Mucosa of descending colon (tissue), 3 donors: ENCODE results near the gene KRTAP2-1. TPM values are rescaled to one million over a fixed set of nuclear protein-coding genes. Genes with fewer than 3 reads are reported as not detected.
"Not testable (repeated sequence)": the region's sequence is repeated elsewhere in the genome, so short reads cannot be mapped to it uniquely, and the experiment has no call there.

ENCODE experiments used
- ATAC-seq: fragments of 200-7000 bp; cut with Tn5 transposase; one replicate; pipeline ENCODE4 v1.9.1; 2020; ENCODE audit warnings: mild to moderate bottlenecking, moderate library complexity
- DNase-seq, 3 donors: peaks; one replicate each; pipeline ENCODE4 v3.0.0-alpha.2; 2020
- H3K36me3 ChIP-seq: fragments of 200-600 bp; one replicate; pipeline ENCODE4 v1.8.0; 2021; ENCODE audit warnings: low read depth, mild to moderate bottlenecking
- H3K4me1 ChIP-seq: fragments of 200-600 bp; one replicate; pipeline ENCODE4 v1.8.0; 2021; ENCODE audit warnings: low read depth, mild to moderate bottlenecking
- H3K4me3 ChIP-seq: fragments of 200-600 bp; one replicate; pipeline ENCODE4 v1.8.0; 2021; ENCODE audit warnings: mild to moderate bottlenecking
- H3K9me3 ChIP-seq: fragments of 200-600 bp; one replicate; pipeline ENCODE4 v1.8.0; 2021; ENCODE audit warnings: mild to moderate bottlenecking
- intact Hi-C, 2 donors: fragments of 100-400 bp; cut with DNase I in 1 of 2; cut with micrococcal nuclease in 1 of 2; formaldehyde crosslinking; loops; one replicate each; pipeline versions ENCODE4 v1.11.0 to v1.11.1; 2022; cut with DNase I, micrococcal nuclease
- total RNA-seq, 3 donors: library from RNA; stranded (reverse); fragmentation: NEBNext Ultra II Directional in 2 of 3; extraction: Animal tissue kit (Norgen Biotek cat#: 25700) in 2 of 3; gene quantifications; one replicate each; pipeline versions ENCODE4 v1.2.1 to v1.2.4, GENCODE V29; 2021 to 2023
- TF ChIP-seq, protein P1 (sequence below): fragments of 200-600 bp; IDR thresholded peaks from one replicate; pipeline ENCODE4 v1.8.0; 2022; ENCODE audit warnings: antibody characterized with exemption, mild to moderate bottlenecking
- donor health status: DM: no; HTN: no; CAD: no; lungs with moderate emphysema.
- donor health status: DM: no; HTN: no; CAD: no.
- donor health status: DM: no; HTN: yes; CAD: no.

Gene KRTAP2-1
- total RNA-seq, 3 donors from 2014 or later, result not detected

DNA sequence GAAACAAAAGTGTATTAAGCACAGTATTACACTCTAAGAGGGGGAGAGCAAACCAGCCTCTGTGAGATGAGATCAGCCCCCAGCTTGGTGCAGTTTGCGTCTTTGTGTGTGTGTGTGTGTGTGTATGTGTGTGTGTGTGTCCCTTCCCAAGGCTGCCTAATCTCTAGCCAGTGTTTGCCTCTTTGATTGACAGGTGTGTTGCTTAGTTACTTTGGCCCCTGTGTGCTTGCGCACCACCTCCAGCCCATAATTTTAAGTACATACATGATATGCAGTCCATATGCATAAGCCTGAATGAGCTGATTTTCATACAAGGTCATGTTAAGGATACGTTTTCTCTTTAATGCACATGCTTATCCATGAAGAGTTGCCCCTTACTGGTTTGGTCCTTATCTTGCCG lies 45.3 kb downstream of the KRTAP2-1 start:
- H3K36me3 ChIP-seq, result no peaks in the 10 kb centered on the region
- intact Hi-C loops, result no loop called here
- H3K4me3 ChIP-seq, result no peak overlapping the region
- no peak for DNase-seq
- no peaks in the 10 kb centered on the region for H3K4me1 ChIP-seq
- no peak for ATAC-seq
- no peaks in the 10 kb centered on the region for H3K9me3 ChIP-seq
- TF ChIP-seq, protein P1, sequence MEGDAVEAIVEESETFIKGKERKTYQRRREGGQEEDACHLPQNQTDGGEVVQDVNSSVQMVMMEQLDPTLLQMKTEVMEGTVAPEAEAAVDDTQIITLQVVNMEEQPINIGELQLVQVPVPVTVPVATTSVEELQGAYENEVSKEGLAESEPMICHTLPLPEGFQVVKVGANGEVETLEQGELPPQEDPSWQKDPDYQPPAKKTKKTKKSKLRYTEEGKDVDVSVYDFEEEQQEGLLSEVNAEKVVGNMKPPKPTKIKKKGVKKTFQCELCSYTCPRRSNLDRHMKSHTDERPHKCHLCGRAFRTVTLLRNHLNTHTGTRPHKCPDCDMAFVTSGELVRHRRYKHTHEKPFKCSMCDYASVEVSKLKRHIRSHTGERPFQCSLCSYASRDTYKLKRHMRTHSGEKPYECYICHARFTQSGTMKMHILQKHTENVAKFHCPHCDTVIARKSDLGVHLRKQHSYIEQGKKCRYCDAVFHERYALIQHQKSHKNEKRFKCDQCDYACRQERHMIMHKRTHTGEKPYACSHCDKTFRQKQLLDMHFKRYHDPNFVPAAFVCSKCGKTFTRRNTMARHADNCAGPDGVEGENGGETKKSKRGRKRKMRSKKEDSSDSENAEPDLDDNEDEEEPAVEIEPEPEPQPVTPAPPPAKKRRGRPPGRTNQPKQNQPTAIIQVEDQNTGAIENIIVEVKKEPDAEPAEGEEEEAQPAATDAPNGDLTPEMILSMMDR, result no peak

DNA sequence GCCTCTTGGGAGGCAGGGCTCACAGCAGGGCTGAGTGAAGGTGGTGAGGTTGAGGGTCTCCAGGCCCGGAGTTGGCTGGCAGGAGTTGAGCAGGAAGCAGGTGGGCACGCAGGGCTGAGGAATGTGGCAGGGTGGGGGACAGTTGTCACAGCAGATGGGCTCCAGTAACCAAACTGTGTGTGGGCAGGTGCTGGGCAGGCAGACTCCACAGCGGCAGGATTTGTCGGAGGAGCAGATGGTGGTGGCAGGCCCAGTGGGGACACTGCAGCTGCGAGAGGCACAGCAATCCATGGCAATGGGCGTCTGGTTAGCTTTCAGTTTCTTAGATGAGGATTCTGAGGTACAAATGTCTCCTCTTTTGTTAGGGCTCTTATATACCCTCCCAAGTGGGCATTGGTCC lies 47.6 kb downstream of the KRTAP2-1 start, which contains the start of gene KRTAP3-2:
Gene KRTAP3-2, minus strand, starts transcription at position 344 of the 400 bp plus-strand sequence. Its CDS starts 53 bp downstream, at position 291.
- H3K4me3 ChIP-seq, ATAC-seq, DNase-seq, intact Hi-C loops, H3K36me3 ChIP-seq, H3K9me3 ChIP-seq, H3K4me1 ChIP-seq: not testable (repeated sequence)

GRCh38 chr17:40997361-40997760 lies 49.8 kb downstream of the KRTAP2-1 start:
- TF ChIP-seq, protein P1, result no peak
- DNase-seq (no peak), ATAC-seq (no peak)
- no peak overlapping the region for H3K4me3 ChIP-seq
- no peaks in the 10 kb centered on the region for H3K4me1 ChIP-seq
- no peaks in the 10 kb centered on the region for H3K36me3 ChIP-seq
- no peaks in the 10 kb centered on the region for H3K9me3 ChIP-seq
- intact Hi-C loops, result no loop called here

- DNase-seq, result no peak
- no peak overlapping the region for H3K4me3 ChIP-seq
- ATAC-seq, result no peak
- no peaks in the 10 kb centered on the region for H3K4me1 ChIP-seq
- no peaks in the 10 kb centered on the region for H3K9me3 ChIP-seq
- no peaks in the 10 kb centered on the region for H3K36me3 ChIP-seq
- TF ChIP-seq, protein P1, result no peak
- intact Hi-C loops, result no loop called here
Measured at GRCh38 chr17:40996829-40997228, 50.3 kb downstream of the KRTAP2-1 start.

Other genes with a start within 250 kb of the KRTAP2-1 start
- not detected for gene KRT28, start 247.4 kb downstream of the KRTAP2-1 start, total RNA-seq
- 10 to 100 TPM; 24.5 to 33.1 (median 26.4) TPM for gene KRT10, start 224.7 kb downstream of the KRTAP2-1 start, total RNA-seq
- gene KRT12, start 180.1 kb downstream of the KRTAP2-1 start, total RNA-seq, result 1 to 10 TPM in 2 of 3 donors, under 1 TPM in 1; 0.80 to 6.0 (median 2.5) TPM
- gene KRT20, start 162.1 kb downstream of the KRTAP2-1 start, total RNA-seq, result 1,000 to 10,000 TPM in 2 of 3 donors, 100 to 1,000 TPM in 1; 553 to 1,810 (median 1,312) TPM
- gene KRT23, start 109.7 kb downstream of the KRTAP2-1 start, total RNA-seq, result under 1 TPM in 1 of 3 donors, not detected in 2; 0.53 TPM
- under 1 TPM in 1 of 3 donors, not detected in 2; 0.52 TPM for gene KRT39, start 80.4 kb downstream of the KRTAP2-1 start, total RNA-seq
- gene KRT40, start 63.0 kb downstream of the KRTAP2-1 start, total RNA-seq, result under 1 TPM in 1 of 3 donors, not detected in 2; 0.22 TPM
- not detected for gene KRTAP3-3, start 53.2 kb downstream of the KRTAP2-1 start, total RNA-seq
- gene KRTAP3-2, start 47.4 kb downstream of the KRTAP2-1 start, total RNA-seq, result not detected
- gene KRTAP3-1, start 38.2 kb downstream of the KRTAP2-1 start, total RNA-seq, result not detected
- gene KRTAP1-5, start 20.1 kb downstream of the KRTAP2-1 start, total RNA-seq, result not detected
- gene KRTAP1-4, start 17.1 kb downstream of the KRTAP2-1 start, total RNA-seq, result not detected
- gene KRTAP1-3, start 12.4 kb downstream of the KRTAP2-1 start, total RNA-seq, result not detected
- not detected for gene KRTAP1-1, start 5.9 kb downstream of the KRTAP2-1 start, total RNA-seq
- not detected for gene KRTAP2-2, start 7.9 kb upstream of the KRTAP2-1 start, total RNA-seq
- not detected for gene KRTAP2-3, start 12.8 kb upstream of the KRTAP2-1 start, total RNA-seq
- gene KRTAP2-4, start 18.6 kb upstream of the KRTAP2-1 start, total RNA-seq, result not detected
- not detected for gene KRTAP4-7, start 36.8 kb upstream of the KRTAP2-1 start, total RNA-seq
- not detected for gene KRTAP4-8, start 50.8 kb upstream of the KRTAP2-1 start, total RNA-seq
- gene KRTAP4-16, start 54.9 kb upstream of the KRTAP2-1 start, total RNA-seq, result not detected
- not detected for gene KRTAP4-9, start 58.1 kb upstream of the KRTAP2-1 start, total RNA-seq
- not detected for gene KRTAP4-11, start 71.1 kb upstream of the KRTAP2-1 start, total RNA-seq
- gene KRTAP4-12, start 76.9 kb upstream of the KRTAP2-1 start, total RNA-seq, result not detected
- not detected for gene KRTAP4-6, start 93.2 kb upstream of the KRTAP2-1 start, total RNA-seq
- not detected for gene KRTAP4-5, start 102.5 kb upstream of the KRTAP2-1 start, total RNA-seq
- gene KRTAP4-4, start 113.4 kb upstream of the KRTAP2-1 start, total RNA-seq, result not detected
- gene KRTAP4-3, start 120.9 kb upstream of the KRTAP2-1 start, total RNA-seq, result not detected
- not detected for gene KRTAP4-2, start 130.9 kb upstream of the KRTAP2-1 start, total RNA-seq
- gene KRTAP4-1, start 137.6 kb upstream of the KRTAP2-1 start, total RNA-seq, result under 1 TPM in 1 of 3 donors, not detected in 2; 0.84 TPM
- gene KRTAP9-1, start 142.6 kb upstream of the KRTAP2-1 start, total RNA-seq, result not detected
- gene KRTAP9-2, start 179.3 kb upstream of the KRTAP2-1 start, total RNA-seq, result not detected
- gene KRTAP9-3, start 185.1 kb upstream of the KRTAP2-1 start, total RNA-seq, result not detected
- gene KRTAP9-8, start 190.7 kb upstream of the KRTAP2-1 start, total RNA-seq, result not detected
- gene KRTAP9-4, start 202.4 kb upstream of the KRTAP2-1 start, total RNA-seq, result not detected
- not detected for gene KRTAP9-9, start 208.1 kb upstream of the KRTAP2-1 start, total RNA-seq
- not detected for gene KRTAP9-6, start 218.1 kb upstream of the KRTAP2-1 start, total RNA-seq
- gene KRTAP9-7, start 228.4 kb upstream of the KRTAP2-1 start, total RNA-seq, result not detected